Activated naive CD8-positive, alpha-beta T cell treated with anti-CD3 and anti-CD28 coated beads, Interleukin-2, amount 10 ng/mL, durations not matched to agents 7 days and 5 days (primary cell): Measurements from ENCODE around the gene PDE4D. TPM values are rescaled to one million over a fixed set of nuclear protein-coding genes. Genes with fewer than 3 reads are reported as not detected.
A peak's percentile ranks its signal among the peaks of the same experiment; 100 is the strongest.

Experiments
- ATAC-seq: fragments of 150-1000 bp; cut with Tn5 transposase; one replicate; pipeline ENCODE4 v1.10.0; 2021; ENCODE audit warnings: low read depth, moderate library complexity
- POLR2A ChIA-PET: fragments of 350-600 bp; sonication (Branson Sonifier 250); formaldehyde crosslinking; loops from one replicate; lab custom pipeline; 2021; ENCODE audit warnings: antibody characterized with exemption; lab: Charles Lee
- DNase-seq: peaks from one replicate; pipeline ENCODE4 v3.0.0; 2021
- H3K27ac Mint-ChIP-seq: one replicate; pipeline ENCODE4 v1.8.0; 2022; ENCODE audit warnings: mild to moderate bottlenecking, mixed read lengths
- H3K27me3 Mint-ChIP-seq: one replicate; pipeline ENCODE4 v1.8.0; 2022; ENCODE audit warnings: mild to moderate bottlenecking, moderate library complexity, mixed read lengths
- H3K36me3 Mint-ChIP-seq: one replicate; pipeline ENCODE4 v1.8.0; 2021; ENCODE audit warnings: mild to moderate bottlenecking, mixed read lengths
- H3K4me1 Mint-ChIP-seq: one replicate; pipeline ENCODE4 v1.8.0; 2021; ENCODE audit warnings: mixed read lengths
- H3K4me3 Mint-ChIP-seq: one replicate; pipeline ENCODE4 v1.8.0; 2022; ENCODE audit warnings: mild to moderate bottlenecking, moderate library complexity, mixed read lengths
- H3K9me3 Mint-ChIP-seq: one replicate; pipeline ENCODE4 v1.8.0; 2021; ENCODE audit warnings: mixed read lengths
- total RNA-seq, 2 experiments: library from RNA; stranded (reverse); gene quantifications; one replicate each; pipeline ENCODE4 v1.2.3, GENCODE V29; 2021

The PDE4D gene
- total RNA-seq, 2 experiments from 2014 or later: 65.1 to 67.1 TPM

DNA sequence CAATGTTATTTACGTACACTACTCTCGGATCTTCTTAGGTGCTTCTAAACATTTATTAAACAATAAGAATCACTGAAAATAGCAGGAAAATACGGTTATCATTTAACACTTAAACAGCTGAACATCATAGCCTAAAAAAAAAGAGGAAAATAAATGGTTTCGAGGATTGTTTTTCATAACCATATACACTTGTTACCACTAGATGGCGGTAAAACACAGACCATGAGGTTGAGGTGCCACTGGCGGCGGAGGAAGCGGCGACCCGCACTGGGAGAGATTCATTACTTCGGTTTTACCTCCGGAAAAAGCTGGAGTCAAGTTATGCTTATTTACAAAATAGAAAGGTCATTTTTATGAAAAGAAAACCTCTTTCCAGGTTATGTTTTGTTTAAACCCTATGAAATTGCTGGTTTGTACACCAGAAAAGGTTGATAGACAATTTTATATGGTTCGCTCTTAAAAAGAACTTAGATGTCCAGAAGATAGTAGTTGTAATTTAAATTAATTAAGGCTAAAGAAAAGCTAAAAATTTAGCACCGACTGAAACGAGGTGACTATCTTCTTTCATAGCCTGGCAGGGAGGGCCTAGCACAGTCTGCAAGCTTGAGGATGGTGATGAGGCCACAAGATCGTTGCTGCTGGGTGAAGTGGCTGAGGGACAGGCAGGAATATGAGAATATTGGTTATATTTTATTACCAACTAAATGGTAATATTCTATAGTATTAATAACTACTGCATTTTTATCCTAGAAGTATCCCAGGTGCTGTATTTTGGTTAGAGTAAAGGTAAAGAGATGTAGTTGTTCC, 704.9 kb downstream of the PDE4D start:
- H3K4me3 Mint-ChIP-seq: peak overlapping the region; percentile 3
- POLR2A ChIA-PET: interaction anchor here (0.7 kb wide), 1 partner anchor 71 kb away, joined by 3 read pairs; no protein-coding TSS in a partner anchor
- H3K36me3 Mint-ChIP-seq: no peaks in the 10 kb centered on the region
- peaks cover 44% of the 10 kb centered on the region for H3K27me3 Mint-ChIP-seq
- DNase-seq (peak; percentile 60), ATAC-seq (peak; percentile 63)
- H3K9me3 Mint-ChIP-seq: no peaks in the 10 kb centered on the region
- peaks cover 4% of the 10 kb centered on the region for H3K4me1 Mint-ChIP-seq
- no peak overlapping the region for H3K27ac Mint-ChIP-seq

DNA sequence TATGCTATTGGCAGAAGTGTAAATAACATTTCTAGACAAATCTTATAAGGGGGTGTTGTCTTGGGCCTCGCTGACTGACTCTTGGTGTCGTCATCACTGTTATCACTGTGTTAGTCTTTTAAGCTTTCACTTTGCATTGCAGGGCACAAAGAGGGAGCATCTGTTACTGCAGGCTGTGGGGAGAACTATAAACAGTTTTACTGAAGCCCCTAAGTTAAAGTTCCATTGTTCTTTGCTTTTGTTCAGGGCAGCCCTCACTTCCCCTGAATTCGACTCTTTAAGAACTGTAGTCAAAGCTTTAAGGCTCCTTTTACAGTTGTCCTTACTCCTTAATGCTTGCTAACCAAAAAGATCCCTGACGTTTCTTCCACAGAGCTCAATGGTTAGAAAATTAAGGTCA, 705.7 kb downstream of the PDE4D start:
- no peak overlapping the region for H3K27ac Mint-ChIP-seq
- DNase-seq: no peak
- no peaks in the 10 kb centered on the region for H3K9me3 Mint-ChIP-seq
- POLR2A ChIA-PET: no interaction called here
- no peaks in the 10 kb centered on the region for H3K36me3 Mint-ChIP-seq
- H3K4me1 Mint-ChIP-seq: peaks cover 4% of the 10 kb centered on the region
- H3K27me3 Mint-ChIP-seq: peaks cover 41% of the 10 kb centered on the region
- H3K4me3 Mint-ChIP-seq: no peak overlapping the region
- no peak for ATAC-seq

DNA sequence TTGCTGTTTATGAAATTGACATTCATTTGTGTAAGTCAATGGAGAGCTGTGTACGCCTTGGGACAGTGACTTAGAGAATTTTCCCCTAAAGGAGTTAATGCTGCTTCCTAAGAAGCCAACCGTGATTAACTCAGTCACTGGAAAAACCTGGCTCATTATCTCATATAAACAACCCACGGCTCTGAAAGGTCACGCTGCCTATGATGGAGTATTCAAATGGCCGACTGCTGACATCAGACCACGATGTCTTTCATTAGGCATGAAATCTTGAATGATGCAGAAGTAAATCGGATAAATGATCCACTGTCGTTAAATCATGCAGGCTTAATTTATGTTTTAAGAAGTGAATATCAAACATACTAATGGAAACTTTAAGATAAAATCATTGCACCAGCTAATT, 706.9 kb downstream of the PDE4D start:
- Mint-ChIP-seq H3K27me3 (peaks cover 40% of the 10 kb centered on the region), H3K4me3 (no peak overlapping the region), H3K9me3 (no peaks in the 10 kb centered on the region), H3K27ac (no peak overlapping the region), H3K36me3 (no peaks in the 10 kb centered on the region), H3K4me1 (peaks cover 4% of the 10 kb centered on the region)
- DNase-seq (no peak), ATAC-seq (no peak)
- POLR2A ChIA-PET: no interaction called here

DNA sequence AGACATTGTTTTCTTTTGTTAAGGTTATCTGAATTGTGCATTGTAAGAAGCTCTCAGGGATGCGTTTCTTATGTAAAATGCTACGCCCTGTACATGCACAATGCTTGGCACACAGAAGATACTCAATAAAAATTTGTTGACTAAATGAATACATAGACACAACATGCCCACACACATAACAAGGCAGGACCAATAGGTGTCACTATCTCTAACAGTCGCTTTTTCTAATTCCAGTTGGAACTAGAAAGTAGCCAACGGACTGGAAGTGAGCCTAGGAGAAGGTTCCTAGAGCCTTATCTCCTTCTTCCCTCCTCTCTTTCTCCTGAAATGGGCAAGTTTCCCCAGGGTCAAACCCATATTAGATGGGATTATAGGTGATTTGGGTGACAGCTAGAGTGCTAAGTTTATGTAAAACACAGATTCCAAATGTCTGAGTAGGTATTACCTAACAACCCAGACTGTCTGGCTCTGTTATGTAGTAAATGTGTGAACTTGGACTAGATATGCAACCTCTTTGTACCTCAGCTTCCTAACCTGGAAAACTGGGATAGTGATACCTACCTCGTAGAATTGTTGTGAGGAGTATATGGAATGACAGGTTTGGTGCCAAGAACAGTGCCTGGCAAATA, 707.7 kb downstream of the PDE4D start:
- no peaks in the 10 kb centered on the region for H3K9me3 Mint-ChIP-seq
- POLR2A ChIA-PET: no interaction called here
- no peak overlapping the region for H3K27ac Mint-ChIP-seq
- DNase-seq (no peak), ATAC-seq (no peak)
- H3K27me3 Mint-ChIP-seq: peaks cover 42% of the 10 kb centered on the region
- no peaks in the 10 kb centered on the region for H3K36me3 Mint-ChIP-seq
- H3K4me1 Mint-ChIP-seq: peaks cover 4% of the 10 kb centered on the region
- H3K4me3 Mint-ChIP-seq: no peak overlapping the region

DNA sequence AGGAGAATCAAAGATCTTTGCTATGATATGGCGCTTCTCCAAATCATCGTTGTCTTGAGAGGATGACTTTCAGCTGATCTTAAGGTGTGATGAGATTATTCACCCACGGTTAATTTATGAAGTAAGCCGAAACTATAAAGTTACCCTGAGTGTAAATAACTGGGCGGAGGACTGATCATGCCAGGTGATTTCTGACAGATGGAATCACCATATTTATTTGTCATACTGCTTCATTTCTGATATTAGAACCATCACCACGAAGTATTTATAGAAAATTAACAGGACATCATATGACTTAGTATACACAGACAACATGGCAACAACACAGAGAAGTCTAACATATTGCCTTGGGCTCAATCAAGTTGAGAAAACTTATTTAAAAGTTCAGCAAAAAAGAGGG, 708.8 kb downstream of the PDE4D start:
- POLR2A ChIA-PET: no interaction called here

DNA sequence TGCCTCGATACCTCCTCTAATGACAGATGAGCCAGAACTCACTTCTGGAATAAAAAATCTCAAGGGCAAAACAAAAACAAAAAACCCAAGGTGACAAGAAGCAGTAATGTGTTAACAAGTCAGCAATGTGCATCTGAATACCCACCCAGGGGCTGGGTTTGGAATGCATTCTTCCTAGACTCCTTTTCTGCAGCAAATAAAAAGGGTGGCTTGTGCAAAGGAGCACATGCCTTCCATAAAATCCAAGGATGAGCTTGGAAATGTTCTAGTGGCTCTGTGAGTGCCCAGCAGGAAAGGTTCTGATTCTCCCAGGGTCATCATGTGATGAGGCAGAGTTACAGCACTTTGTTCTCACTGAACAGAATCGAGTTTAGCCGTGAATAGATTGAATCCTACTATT, 710.8 kb downstream of the PDE4D start:
- peaks cover 26% of the 10 kb centered on the region for H3K27me3 Mint-ChIP-seq
- H3K4me1 Mint-ChIP-seq: peaks cover 9% of the 10 kb centered on the region
- no peak overlapping the region for H3K27ac Mint-ChIP-seq
- no peak overlapping the region for H3K4me3 Mint-ChIP-seq
- H3K36me3 Mint-ChIP-seq: no peaks in the 10 kb centered on the region
- no peaks in the 10 kb centered on the region for H3K9me3 Mint-ChIP-seq
- ATAC-seq: no peak
- POLR2A ChIA-PET: no interaction called here
- DNase-seq: no peak

More for the DNA sequence above, 708.8 kb downstream of the PDE4D start:
- ATAC-seq: no peak
- DNase-seq: no peak
- no peaks in the 10 kb centered on the region for H3K36me3 Mint-ChIP-seq
- H3K27me3 Mint-ChIP-seq: peaks cover 40% of the 10 kb centered on the region
- H3K9me3 Mint-ChIP-seq: no peaks in the 10 kb centered on the region
- H3K4me1 Mint-ChIP-seq: peaks cover 4% of the 10 kb centered on the region
- no peak overlapping the region for H3K27ac Mint-ChIP-seq
- H3K4me3 Mint-ChIP-seq: no peak overlapping the region

DNA sequence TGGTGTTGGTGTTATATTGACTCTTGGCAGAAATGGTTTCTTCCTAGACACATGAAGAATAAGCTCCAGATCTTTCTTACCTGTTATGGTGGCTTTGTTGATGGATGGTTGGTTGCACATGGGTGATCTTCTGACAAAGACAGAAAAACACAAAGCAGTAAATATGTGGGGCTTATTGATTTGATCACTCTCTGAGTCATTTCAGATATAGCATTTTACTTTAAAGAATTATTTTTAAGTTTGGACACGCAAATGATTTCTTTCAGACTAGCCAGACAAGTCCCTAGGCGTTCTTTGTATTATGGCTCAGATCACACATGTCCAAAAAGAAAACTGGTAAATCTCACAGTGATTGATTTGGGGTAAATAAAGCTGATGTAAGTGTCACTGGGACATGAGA, 713.0 kb downstream of the PDE4D start:
- H3K4me3 Mint-ChIP-seq: no peak overlapping the region

DNA sequence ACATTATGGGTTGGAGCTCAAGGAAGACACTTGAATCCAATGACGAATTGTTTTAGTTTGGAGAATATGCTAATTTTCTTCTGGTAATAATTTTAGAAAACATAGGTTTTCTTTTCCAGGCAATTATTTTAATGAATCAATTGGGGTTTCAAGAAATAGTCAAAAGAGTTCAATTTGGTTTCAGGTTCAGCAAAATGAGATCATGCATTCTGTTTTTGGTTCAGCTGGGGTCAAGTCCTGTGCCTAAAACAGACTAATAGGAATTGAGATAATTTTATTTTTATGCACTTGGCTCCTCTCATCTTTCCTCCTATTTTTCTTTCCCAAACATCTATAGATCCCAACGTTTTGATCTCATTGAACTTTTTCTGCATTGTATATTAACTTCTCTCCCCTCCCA, 713.8 kb downstream of the PDE4D start:
- Mint-ChIP-seq H3K27ac (no peak overlapping the region), H3K27me3 (peaks cover 16% of the 10 kb centered on the region), H3K4me1 (peaks cover 13% of the 10 kb centered on the region)

More for the DNA sequence above, 713.0 kb downstream of the PDE4D start:
- no peak for DNase-seq
- POLR2A ChIA-PET: no interaction called here
- Mint-ChIP-seq H3K27ac (no peak overlapping the region), H3K27me3 (peaks cover 23% of the 10 kb centered on the region), H3K9me3 (no peaks in the 10 kb centered on the region), H3K4me1 (peaks cover 13% of the 10 kb centered on the region), H3K36me3 (no peaks in the 10 kb centered on the region)
- ATAC-seq: no peak

DNA sequence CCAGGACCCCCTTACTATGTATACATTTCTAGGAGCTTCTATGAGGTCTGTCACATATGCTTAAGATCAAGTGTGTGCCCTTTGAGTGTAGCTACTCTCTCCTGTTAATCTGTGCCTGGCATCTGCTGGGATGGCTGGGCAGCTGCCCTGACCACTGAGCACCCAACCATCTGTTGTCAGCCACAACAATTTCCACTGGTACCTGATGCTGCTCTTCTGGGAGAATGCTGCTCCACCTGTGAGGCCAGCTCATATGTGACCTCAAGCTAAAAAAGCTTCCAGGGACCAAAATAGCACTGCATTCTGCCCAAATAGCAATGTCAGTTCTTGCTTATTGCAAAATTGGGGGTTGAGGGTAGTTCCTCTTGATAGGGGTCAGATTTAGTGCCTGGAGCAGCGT, 715.0 kb downstream of the PDE4D start:
- Mint-ChIP-seq H3K27me3 (peaks cover 10% of the 10 kb centered on the region), H3K36me3 (no peaks in the 10 kb centered on the region), H3K27ac (peak overlapping the region; percentile 79), H3K4me3 (no peak overlapping the region), H3K4me1 (peaks cover 22% of the 10 kb centered on the region), H3K9me3 (no peaks in the 10 kb centered on the region)
- no peak for ATAC-seq
- POLR2A ChIA-PET: interaction anchor here (1.3 kb wide), 1 partner anchor 139 kb away, joined by 3 read pairs; no protein-coding TSS in a partner anchor
- no peak for DNase-seq

More for the DNA sequence above, 713.8 kb downstream of the PDE4D start:
- no peaks in the 10 kb centered on the region for H3K9me3 Mint-ChIP-seq
- ATAC-seq: no peak
- POLR2A ChIA-PET: interaction anchor here (0.6 kb wide), 1 partner anchor 209 kb away, joined by 3 read pairs; no protein-coding TSS in a partner anchor
- no peak for DNase-seq
- no peaks in the 10 kb centered on the region for H3K36me3 Mint-ChIP-seq
- H3K4me3 Mint-ChIP-seq: no peak overlapping the region

DNA sequence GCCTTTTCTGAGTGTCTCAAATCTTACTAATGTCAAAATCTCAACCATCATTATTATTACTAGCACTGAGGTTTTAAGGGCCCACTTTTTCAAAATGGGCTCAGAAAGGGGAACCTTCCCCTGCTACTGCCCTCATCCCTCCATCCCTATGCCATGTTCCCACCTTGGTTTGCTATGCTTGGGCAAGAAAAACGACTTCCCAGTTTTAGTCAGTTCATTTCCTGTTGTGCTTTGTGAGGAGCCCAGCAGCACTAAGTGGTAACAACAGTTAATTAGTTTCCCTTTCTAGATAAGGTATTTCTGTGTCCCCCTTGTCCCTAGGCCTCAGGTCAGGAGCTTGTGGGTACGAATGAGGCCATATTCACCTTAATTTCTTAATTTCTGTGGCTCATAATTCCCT, 715.5 kb downstream of the PDE4D start:
- POLR2A ChIA-PET: interaction anchor here (1.3 kb wide), 1 partner anchor 139 kb away, joined by 3 read pairs; no protein-coding TSS in a partner anchor

DNA sequence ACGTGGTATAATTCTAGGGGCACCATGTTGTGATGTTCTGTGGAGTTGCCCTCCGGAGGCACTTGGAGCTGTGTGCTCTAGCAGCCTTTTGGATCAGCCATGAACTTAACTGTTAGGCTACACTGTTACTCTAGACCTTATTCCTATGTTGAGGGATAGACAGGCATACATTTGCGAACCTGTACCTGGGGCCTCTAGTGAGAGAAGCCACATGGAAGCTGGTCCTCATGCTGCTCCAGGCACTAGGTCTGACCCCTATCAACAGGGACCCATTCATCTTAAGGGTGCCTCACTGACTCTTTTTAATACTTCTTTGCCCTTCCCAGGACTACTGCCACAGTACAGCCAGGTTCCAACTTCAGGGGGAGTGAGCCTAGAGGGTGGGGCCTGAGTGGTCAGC, 715.9 kb downstream of the PDE4D start:
- POLR2A ChIA-PET: interaction anchor here (1.3 kb wide), 1 partner anchor 138 kb away, joined by 3 read pairs; no protein-coding TSS in a partner anchor
- Mint-ChIP-seq H3K9me3 (no peaks in the 10 kb centered on the region), H3K36me3 (no peaks in the 10 kb centered on the region), H3K27me3 (peaks cover 10% of the 10 kb centered on the region), H3K4me3 (no peak overlapping the region), H3K4me1 (peaks cover 26% of the 10 kb centered on the region), H3K27ac (peak overlapping the region; percentile 79)
- no peak for DNase-seq
- ATAC-seq: no peak

More for the DNA sequence above, 715.5 kb downstream of the PDE4D start:
- H3K36me3 Mint-ChIP-seq: no peaks in the 10 kb centered on the region
- peak overlapping the region; percentile 79 for H3K27ac Mint-ChIP-seq
- H3K27me3 Mint-ChIP-seq: peaks cover 10% of the 10 kb centered on the region
- no peaks in the 10 kb centered on the region for H3K9me3 Mint-ChIP-seq
- ATAC-seq (no peak), DNase-seq (no peak)
- H3K4me1 Mint-ChIP-seq: peaks cover 24% of the 10 kb centered on the region
- no peak overlapping the region for H3K4me3 Mint-ChIP-seq

DNA sequence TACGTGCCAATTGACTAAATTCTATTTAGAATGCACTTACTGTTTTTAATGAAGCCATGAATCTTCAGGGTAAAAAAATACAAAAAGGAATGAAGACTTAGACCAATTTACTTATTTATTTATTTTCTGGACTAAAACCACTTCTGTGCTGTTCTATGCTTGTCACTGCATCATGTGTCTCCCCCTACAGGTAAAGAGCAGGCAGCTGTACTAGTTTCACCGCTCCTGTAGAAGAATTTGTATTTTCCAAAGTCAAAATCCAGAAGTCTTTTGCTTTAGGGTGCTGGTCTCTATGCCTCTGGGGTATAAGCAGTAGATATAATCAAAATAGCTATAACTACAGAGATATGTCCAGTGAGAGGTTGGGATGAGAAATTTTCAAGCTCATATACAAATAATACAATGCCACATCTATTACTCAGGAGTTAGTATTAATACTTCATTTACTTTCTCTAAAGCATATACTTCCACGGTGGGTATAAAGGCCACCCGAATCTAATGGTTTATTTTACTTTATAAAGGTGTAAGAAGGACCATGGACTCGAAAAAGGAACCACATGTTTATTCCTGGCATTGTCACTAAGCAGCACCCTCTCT, 719.2 kb downstream of the PDE4D start:
- H3K36me3 Mint-ChIP-seq: peaks cover 4% of the 10 kb centered on the region

DNA sequence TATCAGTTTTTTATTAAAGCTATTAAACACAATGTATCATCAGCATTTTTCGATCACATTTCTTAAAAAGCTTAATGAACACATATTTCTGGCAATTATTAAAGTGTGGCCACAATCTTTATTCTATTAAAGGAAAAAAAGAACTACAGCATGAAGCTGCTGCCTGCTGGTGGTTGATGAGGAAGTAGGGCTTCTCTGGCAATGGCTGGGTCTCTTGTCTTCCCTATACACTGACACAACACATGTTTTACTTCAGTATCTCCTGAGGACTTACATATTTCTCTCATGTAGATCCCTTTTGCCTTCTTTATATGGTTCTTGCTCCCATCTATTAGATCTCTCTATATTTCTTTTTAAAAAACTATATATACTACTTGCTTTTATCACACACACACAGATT, 719.9 kb downstream of the PDE4D start:
- H3K27ac Mint-ChIP-seq: no peak overlapping the region
- peaks cover 1% of the 10 kb centered on the region for H3K9me3 Mint-ChIP-seq
- POLR2A ChIA-PET: interaction anchor here (1.2 to 3.7 kb wide), 5 partner anchors 45 to 139 kb away, joined by 3 to 20 read pairs (median 12); no protein-coding TSS in a partner anchor
- DNase-seq: no peak
- peak; percentile 37 for ATAC-seq
- no peak overlapping the region for H3K4me3 Mint-ChIP-seq
- peaks cover 33% of the 10 kb centered on the region for H3K4me1 Mint-ChIP-seq
- peaks cover 4% of the 10 kb centered on the region for H3K36me3 Mint-ChIP-seq
- no peaks in the 10 kb centered on the region for H3K27me3 Mint-ChIP-seq

More for the DNA sequence above, 719.2 kb downstream of the PDE4D start:
- peaks cover 1% of the 10 kb centered on the region for H3K9me3 Mint-ChIP-seq
- H3K27me3 Mint-ChIP-seq: no peaks in the 10 kb centered on the region
- no peak overlapping the region for H3K27ac Mint-ChIP-seq
- POLR2A ChIA-PET: interaction anchor here (0.6 to 3.7 kb wide), 5 partner anchors 50 to 192 kb away, joined by 3 to 20 read pairs (median 12); no protein-coding TSS in a partner anchor
- ATAC-seq: peak; percentile 66
- H3K4me1 Mint-ChIP-seq: peaks cover 33% of the 10 kb centered on the region
- H3K4me3 Mint-ChIP-seq: peak overlapping the region; percentile 1
- DNase-seq: no peak
